Measurements from ENCODE around the gene TGFBR3L. TPM values are rescaled to one million over a fixed set of nuclear protein-coding genes. Genes with fewer than 3 reads are reported as not detected.

TGFBR3L gene
- total RNA-seq, 1 experiment from 2014 or later = 12.5 TPM

DNA sequence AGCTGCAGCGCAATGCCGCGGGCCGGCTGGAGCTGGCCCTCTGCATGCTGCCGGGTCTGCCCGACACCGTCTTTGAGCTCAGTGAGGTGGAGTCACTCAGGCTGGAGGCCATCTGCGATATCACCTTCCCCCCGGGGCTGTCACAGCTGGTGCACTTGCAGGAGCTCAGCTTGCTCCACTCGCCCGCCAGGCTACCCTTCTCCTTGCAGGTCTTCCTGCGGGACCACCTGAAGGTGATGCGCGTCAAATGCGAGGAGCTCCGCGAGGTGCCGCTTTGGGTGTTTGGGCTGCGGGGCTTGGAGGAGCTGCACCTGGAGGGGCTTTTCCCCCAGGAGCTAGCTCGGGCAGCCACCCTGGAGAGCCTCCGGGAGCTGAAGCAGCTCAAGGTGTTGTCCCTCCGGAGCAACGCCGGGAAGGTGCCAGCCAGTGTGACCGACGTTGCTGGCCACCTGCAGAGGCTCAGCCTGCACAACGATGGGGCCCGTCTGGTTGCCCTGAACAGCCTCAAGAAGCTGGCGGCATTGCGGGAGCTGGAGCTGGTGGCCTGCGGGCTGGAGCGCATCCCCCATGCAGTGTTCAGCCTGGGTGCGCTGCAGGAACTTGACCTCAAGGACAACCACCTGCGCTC lies 14.8 kb upstream of the TGFBR3L start:
- no peak for ATAC-seq

DNA sequence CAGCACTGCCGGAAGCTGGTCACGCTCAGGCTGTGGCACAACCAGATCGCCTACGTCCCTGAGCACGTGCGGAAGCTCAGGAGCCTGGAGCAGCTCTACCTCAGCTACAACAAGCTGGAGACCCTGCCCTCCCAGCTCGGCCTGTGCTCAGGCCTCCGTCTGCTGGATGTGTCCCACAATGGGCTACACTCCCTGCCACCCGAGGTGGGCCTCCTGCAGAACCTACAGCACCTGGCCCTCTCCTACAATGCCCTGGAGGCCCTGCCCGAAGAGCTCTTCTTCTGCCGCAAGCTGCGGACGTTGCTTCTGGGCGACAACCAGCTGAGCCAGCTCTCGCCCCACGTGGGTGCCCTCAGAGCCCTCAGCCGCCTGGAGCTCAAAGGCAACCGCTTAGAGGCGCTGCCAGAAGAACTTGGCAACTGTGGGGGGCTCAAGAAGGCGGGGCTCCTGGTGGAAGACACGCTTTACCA lies 14.2 kb upstream of the TGFBR3L start:
- BruUV-seq (replicated peaks) = no TSS peak
- TF ChIP-seq, protein P1, sequence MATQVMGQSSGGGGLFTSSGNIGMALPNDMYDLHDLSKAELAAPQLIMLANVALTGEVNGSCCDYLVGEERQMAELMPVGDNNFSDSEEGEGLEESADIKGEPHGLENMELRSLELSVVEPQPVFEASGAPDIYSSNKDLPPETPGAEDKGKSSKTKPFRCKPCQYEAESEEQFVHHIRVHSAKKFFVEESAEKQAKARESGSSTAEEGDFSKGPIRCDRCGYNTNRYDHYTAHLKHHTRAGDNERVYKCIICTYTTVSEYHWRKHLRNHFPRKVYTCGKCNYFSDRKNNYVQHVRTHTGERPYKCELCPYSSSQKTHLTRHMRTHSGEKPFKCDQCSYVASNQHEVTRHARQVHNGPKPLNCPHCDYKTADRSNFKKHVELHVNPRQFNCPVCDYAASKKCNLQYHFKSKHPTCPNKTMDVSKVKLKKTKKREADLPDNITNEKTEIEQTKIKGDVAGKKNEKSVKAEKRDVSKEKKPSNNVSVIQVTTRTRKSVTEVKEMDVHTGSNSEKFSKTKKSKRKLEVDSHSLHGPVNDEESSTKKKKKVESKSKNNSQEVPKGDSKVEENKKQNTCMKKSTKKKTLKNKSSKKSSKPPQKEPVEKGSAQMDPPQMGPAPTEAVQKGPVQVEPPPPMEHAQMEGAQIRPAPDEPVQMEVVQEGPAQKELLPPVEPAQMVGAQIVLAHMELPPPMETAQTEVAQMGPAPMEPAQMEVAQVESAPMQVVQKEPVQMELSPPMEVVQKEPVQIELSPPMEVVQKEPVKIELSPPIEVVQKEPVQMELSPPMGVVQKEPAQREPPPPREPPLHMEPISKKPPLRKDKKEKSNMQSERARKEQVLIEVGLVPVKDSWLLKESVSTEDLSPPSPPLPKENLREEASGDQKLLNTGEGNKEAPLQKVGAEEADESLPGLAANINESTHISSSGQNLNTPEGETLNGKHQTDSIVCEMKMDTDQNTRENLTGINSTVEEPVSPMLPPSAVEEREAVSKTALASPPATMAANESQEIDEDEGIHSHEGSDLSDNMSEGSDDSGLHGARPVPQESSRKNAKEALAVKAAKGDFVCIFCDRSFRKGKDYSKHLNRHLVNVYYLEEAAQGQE (IDR thresholded peaks at IDR 0.05; ENCODE audit: insufficient read depth in 1 of 2, low read depth in 2 of 2, low read length in 1 of 2) = no peak
- TF ChIP-seq TCF7L2 (IDR thresholded peaks at IDR 0.05; ENCODE audit: low read depth, low read length) = no peak
- TF ChIP-seq SIN3A (IDR thresholded peaks at IDR 0.05; ENCODE audit: borderline replicate concordance, insufficient read depth, low read depth, low read length) = no peak
- TF ChIP-seq, protein P2, sequence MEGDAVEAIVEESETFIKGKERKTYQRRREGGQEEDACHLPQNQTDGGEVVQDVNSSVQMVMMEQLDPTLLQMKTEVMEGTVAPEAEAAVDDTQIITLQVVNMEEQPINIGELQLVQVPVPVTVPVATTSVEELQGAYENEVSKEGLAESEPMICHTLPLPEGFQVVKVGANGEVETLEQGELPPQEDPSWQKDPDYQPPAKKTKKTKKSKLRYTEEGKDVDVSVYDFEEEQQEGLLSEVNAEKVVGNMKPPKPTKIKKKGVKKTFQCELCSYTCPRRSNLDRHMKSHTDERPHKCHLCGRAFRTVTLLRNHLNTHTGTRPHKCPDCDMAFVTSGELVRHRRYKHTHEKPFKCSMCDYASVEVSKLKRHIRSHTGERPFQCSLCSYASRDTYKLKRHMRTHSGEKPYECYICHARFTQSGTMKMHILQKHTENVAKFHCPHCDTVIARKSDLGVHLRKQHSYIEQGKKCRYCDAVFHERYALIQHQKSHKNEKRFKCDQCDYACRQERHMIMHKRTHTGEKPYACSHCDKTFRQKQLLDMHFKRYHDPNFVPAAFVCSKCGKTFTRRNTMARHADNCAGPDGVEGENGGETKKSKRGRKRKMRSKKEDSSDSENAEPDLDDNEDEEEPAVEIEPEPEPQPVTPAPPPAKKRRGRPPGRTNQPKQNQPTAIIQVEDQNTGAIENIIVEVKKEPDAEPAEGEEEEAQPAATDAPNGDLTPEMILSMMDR (IDR thresholded peaks at IDR 0.05) = no peak
- no peak for TF ChIP-seq POLR2AphosphoS5 (IDR thresholded peaks at IDR 0.05; ENCODE audit: low read depth, low read length)
- Histone ChIP-seq H3K36me3 (ENCODE audit: control insufficient read depth, insufficient read depth, low read length) (no peaks in the 10 kb centered on the region; the same call in 1 of the 2 replicates), H3K9me3 (ENCODE audit: control insufficient read depth, insufficient read depth, low read depth, low read length) (no peaks in the 10 kb centered on the region), H3K27me3 (ENCODE audit: control insufficient read depth, insufficient read depth, low read length) (no peaks in the 10 kb centered on the region), H3K27ac (ENCODE audit: low read length) (no peak overlapping the region), H3K4me3 (ENCODE audit: low read depth in 2 of 2, low read length in 2 of 2) (no peak overlapping the region), H3K4me1 (ENCODE audit: control insufficient read depth, insufficient read depth, low read length) (peaks cover 6% of the 10 kb centered on the region; the same call in 1 of the 2 replicates)
- in situ Hi-C loops (cut with HindIII; ENCODE audit: low pct_unique_long_range_greater_than_20kb, low sequenced_read_pairs) (no loop called here), intact Hi-C loops (cut with micrococcal nuclease; ENCODE audit: unreplicated experiment) (no loop called here)
- DNase-seq (ENCODE audit: low read depth, low spot score) (no peak), ATAC-seq (no peak)
- POLR2A ChIA-PET = no interaction called here
- CTCF ChIA-PET = no interaction called here

More for the DNA sequence above, 14.8 kb upstream of the TGFBR3L start:
- no peak overlapping the region for H3K27ac ChIP-seq (ENCODE audit: low read length)
- no peaks in the 10 kb centered on the region for H3K9me3 ChIP-seq (ENCODE audit: control insufficient read depth, insufficient read depth, low read depth, low read length)
- in situ Hi-C loops (cut with HindIII; ENCODE audit: low pct_unique_long_range_greater_than_20kb, low sequenced_read_pairs) (no loop called here), intact Hi-C loops (cut with micrococcal nuclease; ENCODE audit: unreplicated experiment) (no loop called here)
- H3K4me1 ChIP-seq (ENCODE audit: control insufficient read depth, insufficient read depth, low read length) = peaks cover under 1% of the 10 kb centered on the region; the same call in 1 of the 2 replicates
- no peaks in the 10 kb centered on the region; the same call in 1 of the 2 replicates for H3K36me3 ChIP-seq (ENCODE audit: control insufficient read depth, insufficient read depth, low read length)
- CTCF ChIA-PET = interaction anchor here (0.5 kb wide), 1 partner anchor 521 kb away, joined by 4 read pairs; no protein-coding TSS in a partner anchor
- POLR2A ChIA-PET = no interaction called here
- H3K27me3 ChIP-seq (ENCODE audit: control insufficient read depth, insufficient read depth, low read length) = no peaks in the 10 kb centered on the region
- no peak overlapping the region for H3K4me3 ChIP-seq (ENCODE audit: low read depth in 2 of 2, low read length in 2 of 2)
- TF ChIP-seq TCF7L2 (IDR thresholded peaks at IDR 0.05; ENCODE audit: low read depth, low read length) (no peak), POLR2AphosphoS5 (IDR thresholded peaks at IDR 0.05; ENCODE audit: low read depth, low read length) (no peak), SIN3A (IDR thresholded peaks at IDR 0.05; ENCODE audit: borderline replicate concordance, insufficient read depth, low read depth, low read length) (no peak)
- TF ChIP-seq, protein P1 (IDR thresholded peaks at IDR 0.05; ENCODE audit: insufficient read depth in 1 of 2, low read depth in 2 of 2, low read length in 1 of 2) = no peak
- TF ChIP-seq, protein P2 (IDR thresholded peaks at IDR 0.05) = no peak
- BruUV-seq (replicated peaks) = no TSS peak
- DNase-seq (ENCODE audit: low read depth, low spot score) = no peak

All from Panc1 (cell line).